Astrocyte (in vitro differentiated cells and primary cell): Measurements from ENCODE around the gene TMEM17. TPM values are rescaled to one million over a fixed set of nuclear protein-coding genes. Genes with fewer than 3 reads are reported as not detected.

ENCODE experiments used
- DNase-seq: peaks from one replicate; pipeline ENCODE4 v3.0.0-alpha.2; 2010; ENCODE audit warnings: low read depth
- FAIRE-seq: peaks from 2 replicates; lab custom pipeline; 2011; peaks lifted over from hg19 to GRCh38; lab: Jason Lieb, UNC
- H2AFZ ChIP-seq: 2 replicates; pipeline ENCODE4 v1.6.0; 2012; ENCODE audit warnings: low read depth, low read length, inconsistent platforms
- H3K27ac ChIP-seq: 2 replicates; pipeline ENCODE4 v1.5.1; 2011; ENCODE audit warnings: low read depth, low read length, inconsistent platforms
- H3K27me3 ChIP-seq: 2 replicates; pipeline ENCODE4 v1.6.0; 2011; ENCODE audit warnings: low read length, inconsistent platforms; ENCODE audit not compliant: insufficient read depth
- H3K36me3 ChIP-seq: 2 replicates; pipeline ENCODE4 v1.5.1; 2011; ENCODE audit warnings: low read length, inconsistent platforms; ENCODE audit not compliant: insufficient read depth
- H3K4me1 ChIP-seq: 2 replicates; pipeline ENCODE4 v1.5.1; 2011; ENCODE audit warnings: low read length, inconsistent platforms; ENCODE audit not compliant: insufficient read depth
- H3K4me2 ChIP-seq: 2 replicates; pipeline ENCODE4 v1.6.0; 2012; ENCODE audit warnings: low read length, inconsistent platforms
- H3K4me3 ChIP-seq: 2 replicates; pipeline ENCODE4 v1.5.1; 2011; ENCODE audit warnings: low read depth, mild to moderate bottlenecking, low read length, inconsistent platforms; ENCODE audit not compliant: insufficient read depth
- H3K79me2 ChIP-seq: 2 replicates; pipeline ENCODE4 v1.6.0; 2012; ENCODE audit warnings: mild to moderate bottlenecking, low read length, inconsistent platforms; ENCODE audit not compliant: insufficient read depth
- H3K9ac ChIP-seq: 2 replicates; pipeline ENCODE4 v1.6.0; 2012; ENCODE audit warnings: mild to moderate bottlenecking, low read length, inconsistent platforms
- H3K9me3 ChIP-seq: 2 replicates; pipeline ENCODE4 v1.5.1; 2012; ENCODE audit warnings: low read depth, mild to moderate bottlenecking, low read length, inconsistent platforms; ENCODE audit not compliant: insufficient read depth
- H4K20me1 ChIP-seq: 2 replicates; pipeline ENCODE4 v1.6.0; 2012; ENCODE audit warnings: low read length, inconsistent platforms; ENCODE audit not compliant: insufficient read depth
- H3K27ac Mint-ChIP-seq: one replicate; pipeline ENCODE4 v1.8.0; 2021; ENCODE audit warnings: mild to moderate bottlenecking, mixed read lengths; ENCODE audit not compliant: unreplicated experiment
- H3K27me3 Mint-ChIP-seq: one replicate; pipeline ENCODE4 v1.8.0; 2021; ENCODE audit warnings: low read depth, mixed read lengths; ENCODE audit not compliant: unreplicated experiment
- H3K36me3 Mint-ChIP-seq: one replicate; pipeline ENCODE4 v1.8.0; 2021; ENCODE audit warnings: low read depth, mixed read lengths; ENCODE audit not compliant: unreplicated experiment
- H3K4me1 Mint-ChIP-seq: one replicate; pipeline ENCODE4 v1.8.0; 2021; ENCODE audit warnings: low read depth, mixed read lengths; ENCODE audit not compliant: unreplicated experiment
- H3K4me3 Mint-ChIP-seq: one replicate; pipeline ENCODE4 v1.8.0; 2021; ENCODE audit warnings: mild to moderate bottlenecking, moderate library complexity, mixed read lengths; ENCODE audit not compliant: unreplicated experiment
- H3K9me3 Mint-ChIP-seq: one replicate; pipeline ENCODE4 v1.8.0; 2021; ENCODE audit warnings: mild to moderate bottlenecking, mixed read lengths; ENCODE audit not compliant: unreplicated experiment
- CTCF ChIP-seq: IDR thresholded peaks from 2 replicates; pipeline ENCODE4 v1.5.1; 2011; ENCODE audit warnings: low read depth, mild to moderate bottlenecking, inconsistent platforms, low read length, moderate library complexity; ENCODE audit not compliant: insufficient read depth
- EZH2 ChIP-seq: IDR thresholded peaks from 2 replicates; pipeline ENCODE4 v1.6.1; 2012; ENCODE audit warnings: mild to moderate bottlenecking, low read length, inconsistent platforms; ENCODE audit not compliant: insufficient read depth
- total RNA-seq: library from RNA; stranded (reverse); gene quantifications from 2 replicates; pipeline ENCODE4 v1.2.1, GENCODE V29; 2021

TMEM17 gene
- total RNA-seq, 1 donor from 2014 or later = 2.7 TPM

- H3K27me3 ChIP-seq = no peaks in the 10 kb centered on the region
- DNase-seq (no peak), FAIRE-seq (no peak)
- no peak overlapping the region for H2AFZ ChIP-seq
- H3K4me1 Mint-ChIP-seq = peaks cover 17% of the 10 kb centered on the region
- no peak overlapping the region for H3K4me3 ChIP-seq
- peaks cover 9% of the 10 kb centered on the region for H3K4me1 ChIP-seq
- no peak overlapping the region for H3K4me2 ChIP-seq
- H3K4me3 Mint-ChIP-seq = no peak overlapping the region
- H3K27me3 Mint-ChIP-seq = no peaks in the 10 kb centered on the region
- no peaks in the 10 kb centered on the region for H3K36me3 ChIP-seq
- no peak overlapping the region for H3K9ac ChIP-seq
- TF ChIP-seq EZH2 (no peak), CTCF (no peak)
- no peaks in the 10 kb centered on the region for H3K9me3 Mint-ChIP-seq
- H3K27ac Mint-ChIP-seq = no peak overlapping the region
- H3K27ac ChIP-seq = no peak overlapping the region
- no peaks in the 10 kb centered on the region for H3K79me2 ChIP-seq
- no peaks in the 10 kb centered on the region for H4K20me1 ChIP-seq
- no peaks in the 10 kb centered on the region for H3K9me3 ChIP-seq
- no peaks in the 10 kb centered on the region for H3K36me3 Mint-ChIP-seq
These were observed 1.3 kb downstream of the TMEM17 start for GRCh38 chr2:62504657-62505056.

GRCh38 chr2:62501794-62502500 lies 4.0 kb downstream of the TMEM17 start:
- Histone ChIP-seq H3K4me3 (no peak overlapping the region), H3K4me1 (peaks cover 9% of the 10 kb centered on the region), H3K4me2 (no peak overlapping the region), H3K36me3 (no peaks in the 10 kb centered on the region), H3K27ac (peak overlapping the region; percentile 53), H4K20me1 (no peaks in the 10 kb centered on the region), H3K27me3 (no peaks in the 10 kb centered on the region), H2AFZ (peak overlapping the region; percentile 58), H3K9ac (peak overlapping the region; percentile 44), H3K79me2 (no peaks in the 10 kb centered on the region), H3K9me3 (no peaks in the 10 kb centered on the region)
- Mint-ChIP-seq H3K4me1 (peaks cover 17% of the 10 kb centered on the region), H3K27me3 (no peaks in the 10 kb centered on the region), H3K4me3 (no peak overlapping the region), H3K27ac (peak overlapping the region; percentile 89), H3K36me3 (no peaks in the 10 kb centered on the region), H3K9me3 (no peaks in the 10 kb centered on the region)
- TF ChIP-seq EZH2 = no peak
- no peak for TF ChIP-seq CTCF
- DNase-seq = peak; percentile 36
- FAIRE-seq = no peak

GRCh38 chr2:62501069-62501468 lies 4.9 kb downstream of the TMEM17 start:
- Mint-ChIP-seq H3K4me3 (no peak overlapping the region), H3K27me3 (no peaks in the 10 kb centered on the region), H3K36me3 (no peaks in the 10 kb centered on the region), H3K4me1 (peaks cover 12% of the 10 kb centered on the region), H3K27ac (peak overlapping the region; percentile 70), H3K9me3 (no peaks in the 10 kb centered on the region)
- no peak for DNase-seq
- Histone ChIP-seq H3K9ac (no peak overlapping the region), H3K79me2 (no peaks in the 10 kb centered on the region), H2AFZ (no peak overlapping the region), H3K9me3 (no peaks in the 10 kb centered on the region), H4K20me1 (no peaks in the 10 kb centered on the region), H3K36me3 (no peaks in the 10 kb centered on the region), H3K27ac (peak overlapping the region; percentile 24), H3K4me2 (no peak overlapping the region), H3K4me3 (no peak overlapping the region), H3K4me1 (peaks cover 4% of the 10 kb centered on the region), H3K27me3 (no peaks in the 10 kb centered on the region)
- FAIRE-seq = no peak
- TF ChIP-seq CTCF (no peak), EZH2 (no peak)
